PC-3 (cell line): ENCODE measurements around the gene TBC1D25. TPM values are rescaled to one million over a fixed set of nuclear protein-coding genes. Genes with fewer than 3 reads are reported as not detected.

Experiments
- ATAC-seq: fragments of 200-7000 bp; cut with Tn5 transposase; 2 replicates; pipeline ENCODE4 v1.9.1; 2020; ENCODE audit warnings: mild to moderate bottlenecking, moderate library complexity
- BruUV-seq: library from RNA; stranded (reverse); fragments of 400-500 nt; replicated peaks from 2 replicates; lab custom pipeline; 2021; lab: Mats Ljungman, UMichigan
- CTCF ChIA-PET: fragments of 300-600 bp; sonication (Branson Sonifier 250); formaldehyde crosslinking; loops from one replicate; lab custom pipeline; 2022; ENCODE audit warnings: antibody characterized with exemption; lab: Charles Lee
- POLR2A ChIA-PET: fragments of 300-600 bp; sonication (Branson Sonifier 250); formaldehyde crosslinking; loops from one replicate; lab custom pipeline; 2022; ENCODE audit warnings: antibody characterized with exemption; ENCODE audit not compliant: unreplicated experiment; lab: Charles Lee
- DNase-seq: peaks from one replicate; pipeline ENCODE4 v3.0.0-alpha.2; 2015
- H2AFZ ChIP-seq: fragments of 300-600 bp; sonication (generic); 2 replicates; pipeline ENCODE4 v1.6.0; 2016; ENCODE audit warnings: antibody characterized with exemption, low read length
- H3F3A ChIP-seq: fragments of 300-600 bp; sonication (generic); one replicate; pipeline ENCODE4 v1.6.0; 2017; ENCODE audit warnings: antibody characterized with exemption, low read length, control low read depth, mild to moderate bottlenecking; ENCODE audit not compliant: unreplicated experiment
- H3K27ac ChIP-seq: fragments of 300-600 bp; sonication (generic); 2 replicates; pipeline ENCODE4 v1.5.1; 2016; ENCODE audit warnings: mild to moderate bottlenecking, low read length
- H3K27me3 ChIP-seq: fragments of 300-600 bp; sonication (generic); 2 replicates; pipeline ENCODE4 v1.6.1; 2016; ENCODE audit warnings: low read length, mixed read lengths
- H3K36me3 ChIP-seq: fragments of 300-600 bp; sonication (generic); 2 replicates; pipeline ENCODE4 v1.6.1; 2016; ENCODE audit warnings: low read depth, mixed run types, low read length, mixed read lengths
- H3K4me1 ChIP-seq: fragments of 300-600 bp; sonication (generic); 2 replicates; pipeline ENCODE4 v1.5.1; 2016; ENCODE audit warnings: low read length; ENCODE audit not compliant: insufficient read depth
- H3K4me2 ChIP-seq: fragments of 300-600 bp; sonication (generic); 2 replicates; pipeline ENCODE4 v1.6.0; 2016; ENCODE audit warnings: low read length
- H3K4me3 ChIP-seq: fragments of 300-600 bp; sonication (generic); 2 replicates; pipeline ENCODE4 v1.5.1; 2016; ENCODE audit warnings: mild to moderate bottlenecking, low read length, mixed read lengths
- H3K79me2 ChIP-seq: fragments of 300-600 bp; sonication (generic); 2 replicates; pipeline ENCODE4 v1.6.1; 2017; ENCODE audit warnings: low read length, mixed read lengths
- H3K9ac ChIP-seq: fragments of 300-600 bp; sonication (generic); 2 replicates; pipeline ENCODE4 v1.6.0; 2016; ENCODE audit warnings: mild to moderate bottlenecking, low read length
- H3K9me2 ChIP-seq: fragments of 300-600 bp; sonication (generic); replicated peaks from 2 replicates; pipeline ENCODE4 v1.6.1; 2016; ENCODE audit warnings: mixed run types, low read length, mixed read lengths
- H3K9me3 ChIP-seq: fragments of 300-600 bp; sonication (generic); 2 replicates; pipeline ENCODE4 v1.6.1; 2016; ENCODE audit warnings: low read length, mixed read lengths
- H4K20me1 ChIP-seq: fragments of 300-600 bp; sonication (generic); 2 replicates; pipeline ENCODE4 v1.6.1; 2016; ENCODE audit warnings: low read length, mixed read lengths
- CTCF ChIP-seq: fragments of 300-600 bp; sonication (generic); conservative IDR thresholded peaks from 2 replicates; pipeline ENCODE4 v1.5.1; 2017; ENCODE audit warnings: antibody characterized with exemption, low read depth, mild to moderate bottlenecking, low read length
- EZH2 ChIP-seq: fragments of 300-600 bp; sonication (generic); IDR thresholded peaks from one replicate; pipeline ENCODE4 v1.6.1; 2017; ENCODE audit warnings: antibody characterized with exemption, mild to moderate bottlenecking, low read length; ENCODE audit not compliant: unreplicated experiment
- EZH2phosphoT487 ChIP-seq: fragments of 300-600 bp; sonication (generic); IDR thresholded peaks from 2 replicates; pipeline ENCODE4 v1.6.1; 2018; ENCODE audit warnings: mild to moderate bottlenecking, antibody characterized with exemption, low read length, borderline replicate concordance
- intact Hi-C: fragments of 100-400 bp; cut with micrococcal nuclease; formaldehyde crosslinking; loops from 2 replicates; pipeline ENCODE4 v1.9.0; 2023
- total RNA-seq: library from RNA; depleted of rRNA; stranded (reverse); fragments of >200 nt; gene quantifications from 2 replicates; pipeline ENCODE4 v1.2.3, GENCODE V29; 2014

Gene TBC1D25
- total RNA-seq, 1 experiment from 2014 or later, result 11.3 TPM

- Histone ChIP-seq H3K4me2 (no peak overlapping the region), H3K36me3 (peaks cover 5% of the 10 kb centered on the region; the same call in 1 of the 2 replicates), H3K27ac (no peak overlapping the region), H2AFZ (no peak overlapping the region), H3K27me3 (no peaks in the 10 kb centered on the region), H3K4me3 (no peak overlapping the region), H3K9me3 (no peaks in the 10 kb centered on the region), H3K9me2 (no peaks in the 10 kb centered on the region), H3K79me2 (peaks cover 10% of the 10 kb centered on the region), H4K20me1 (no peaks in the 10 kb centered on the region), H3K9ac (no peak overlapping the region), H3F3A (no peaks in the 10 kb centered on the region), H3K4me1 (peaks cover 8% of the 10 kb centered on the region)
- BruUV-seq, result no TSS peak
- intact Hi-C loops, result loop anchor here (5.0 kb wide), 1 partner anchor 122 kb away; the partner anchor contains the start of gene FTSJ1
- no peak for TF ChIP-seq CTCF
- TF ChIP-seq EZH2, result no peak
- no peak for TF ChIP-seq EZH2phosphoT487
- ATAC-seq (no peak), DNase-seq (no peak)
- ChIA-PET POLR2A (no interaction called here), CTCF (no interaction called here)
Measured at GRCh38 chrX:48599341-48599740, 59.8 kb downstream of the TBC1D25 start.

GRCh38 chrX:48600226-48600625 lies 60.7 kb downstream of the TBC1D25 start:
- Histone ChIP-seq H3K27ac (no peak overlapping the region), H3F3A (no peaks in the 10 kb centered on the region), H4K20me1 (no peaks in the 10 kb centered on the region), H3K9me3 (no peaks in the 10 kb centered on the region), H2AFZ (no peak overlapping the region), H3K27me3 (no peaks in the 10 kb centered on the region), H3K9me2 (no peaks in the 10 kb centered on the region), H3K9ac (no peak overlapping the region), H3K4me1 (peaks cover 8% of the 10 kb centered on the region), H3K79me2 (peaks cover 10% of the 10 kb centered on the region), H3K4me3 (no peak overlapping the region), H3K36me3 (peaks cover 5% of the 10 kb centered on the region; the same call in 1 of the 2 replicates), H3K4me2 (no peak overlapping the region)
- ATAC-seq (no peak), DNase-seq (no peak)
- ChIA-PET CTCF (no interaction called here), POLR2A (no interaction called here)
- BruUV-seq, result no TSS peak
- TF ChIP-seq CTCF, result no peak
- TF ChIP-seq EZH2phosphoT487, result no peak
- TF ChIP-seq EZH2, result no peak
- intact Hi-C loops, result no loop called here

GRCh38 chrX:48601741-48602394 lies 62.4 kb downstream of the TBC1D25 start:
- intact Hi-C loops, result no loop called here
- H2AFZ ChIP-seq, result no peak overlapping the region

More at GRCh38 chrX:48601741-48602394, 62.4 kb downstream of the TBC1D25 start:
- H3K4me2 ChIP-seq, result no peak overlapping the region
- no TSS peak for BruUV-seq
- peaks cover 8% of the 10 kb centered on the region for H3K4me1 ChIP-seq
- no peak overlapping the region for H3K4me3 ChIP-seq
- DNase-seq (no peak), ATAC-seq (no peak)
- H3K27me3 ChIP-seq, result no peaks in the 10 kb centered on the region
- ChIA-PET POLR2A (no interaction called here), CTCF (no interaction called here)
- no peaks in the 10 kb centered on the region for H3F3A ChIP-seq
- peaks cover 5% of the 10 kb centered on the region; the same call in 1 of the 2 replicates for H3K36me3 ChIP-seq
- peaks cover 10% of the 10 kb centered on the region for H3K79me2 ChIP-seq
- no peaks in the 10 kb centered on the region for H3K9me3 ChIP-seq
- no peaks in the 10 kb centered on the region for H4K20me1 ChIP-seq
- H3K9ac ChIP-seq, result no peak overlapping the region
- H3K27ac ChIP-seq, result no peak overlapping the region
- no peak for TF ChIP-seq EZH2phosphoT487
- TF ChIP-seq CTCF, result no peak
- TF ChIP-seq EZH2, result no peak
- no peaks in the 10 kb centered on the region for H3K9me2 ChIP-seq
